ENCODE results near the gene KRTAP4-3.
"Not testable (repeated sequence)": the region's sequence is repeated elsewhere in the genome, so short reads cannot be mapped to it uniquely, and the experiment has no call there.

Gene KRTAP4-3

GRCh38 chr17:41150026-41150425 is 18.0 kb downstream of the KRTAP4-3 start:
- DNase-seq = no peak

GRCh38 chr17:41149652-41149985 is 18.4 kb downstream of the KRTAP4-3 start, which contains the start of gene KRTAP4-5:
TSS of gene KRTAP4-5 (minus strand) at chr17:41149825. CDS start at chr17:41149767, 58 bp downstream.
- DNase-seq = no peak

GRCh38 chr17:41148971-41149651 is 18.9 kb downstream of the KRTAP4-3 start:
- DNase-seq = not testable (repeated sequence)

GRCh38 chr17:41147531-41148204 is 20.4 kb downstream of the KRTAP4-3 start:
- no peak for DNase-seq

GRCh38 chr17:41145261-41145660 is 22.8 kb downstream of the KRTAP4-3 start:
- DNase-seq = no peak

GRCh38 chr17:41144846-41145245 is 23.2 kb downstream of the KRTAP4-3 start:
- no peak for DNase-seq

- no peak for DNase-seq
Measured at GRCh38 chr17:41141361-41141760, 26.7 kb downstream of the KRTAP4-3 start.

GRCh38 chr17:41140360-41141131 is 27.5 kb downstream of the KRTAP4-3 start, which contains the start of gene KRTAP4-6:
TSS of gene KRTAP4-6 (minus strand) at chr17:41140544. CDS start at chr17:41140487, 57 bp downstream.
- no peak for DNase-seq

GRCh38 chr17:41139865-41140264 is 28.2 kb downstream of the KRTAP4-3 start:
- DNase-seq = not testable (repeated sequence)

- DNase-seq = no peak
Measured at GRCh38 chr17:41133880-41134735, 33.9 kb downstream of the KRTAP4-3 start.

GRCh38 chr17:41131979-41132378 is 36.0 kb downstream of the KRTAP4-3 start:
- DNase-seq = no peak

- no peak for DNase-seq
Measured at GRCh38 chr17:41127371-41127770, 40.6 kb downstream of the KRTAP4-3 start.

- DNase-seq = no peak
Measured at GRCh38 chr17:41126412-41126811, 41.6 kb downstream of the KRTAP4-3 start.

- no peak for DNase-seq
Measured at GRCh38 chr17:41125064-41125463, 43.0 kb downstream of the KRTAP4-3 start.

GRCh38 chr17:41123991-41124371 is 44.0 kb downstream of the KRTAP4-3 start, which contains the start of gene KRTAP4-12:
TSS of gene KRTAP4-12 (minus strand) at chr17:41124182. CDS start at chr17:41124122, 60 bp downstream.
- DNase-seq = not testable (repeated sequence)

- DNase-seq = not testable (repeated sequence)
Measured at GRCh38 chr17:41123292-41123990, 44.6 kb downstream of the KRTAP4-3 start.

GRCh38 chr17:41121742-41122141 is 46.3 kb downstream of the KRTAP4-3 start:
- DNase-seq = no peak

- peak; percentile 11 for DNase-seq
Measured at GRCh38 chr17:41119696-41120690, 48.0 kb downstream of the KRTAP4-3 start.

- no peak for DNase-seq
Measured at GRCh38 chr17:41118721-41119120, 49.3 kb downstream of the KRTAP4-3 start.

GRCh38 chr17:41117846-41118386 is 50.1 kb downstream of the KRTAP4-3 start, which contains the start of gene KRTAP4-11:
TSS of gene KRTAP4-11 (minus strand) at chr17:41118373. CDS start at chr17:41118315, 58 bp downstream.
- DNase-seq = not testable (repeated sequence)
